HG02763 (cell line): Measurements from ENCODE around the gene AKAIN1.

Experiments used
- ATAC-seq: cut with Tn5 transposase; IDR thresholded peaks from one replicate; pipeline ENCODE4 v1.9.1; 2021; ENCODE audit warnings: mild to moderate bottlenecking, moderate library complexity; ENCODE audit not compliant: unreplicated experiment

AKAIN1 gene

DNA sequence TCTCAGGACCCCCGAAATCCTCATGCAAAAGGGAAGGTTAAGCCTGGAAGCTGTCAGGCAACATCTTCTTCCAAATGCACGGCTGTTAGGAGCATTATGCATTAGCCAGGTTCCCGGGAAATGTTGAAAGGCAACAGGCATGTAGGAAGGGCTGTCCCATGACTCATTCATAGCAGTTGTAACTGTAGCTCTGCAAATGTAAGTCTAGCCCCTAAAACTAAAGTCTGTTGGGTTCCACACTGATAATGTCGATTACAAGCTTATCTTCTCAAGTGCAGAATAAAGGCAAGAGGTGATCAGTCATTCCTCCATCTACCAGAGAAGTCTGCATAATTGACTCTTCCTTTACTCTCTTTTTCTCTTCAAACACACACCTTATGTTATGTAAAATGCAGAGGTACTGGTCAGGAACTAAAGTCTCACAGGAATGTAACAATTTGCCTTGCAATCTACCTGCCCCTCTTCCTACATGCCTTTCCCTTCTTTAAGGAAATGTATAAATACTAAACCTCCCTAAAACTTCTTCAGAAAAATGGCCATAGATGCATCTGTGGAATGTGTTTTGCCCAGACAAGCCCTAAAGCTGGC lies 99.8 kb downstream of the AKAIN1 start:
- no peak for ATAC-seq

- no peak for ATAC-seq
These were observed 101.8 kb downstream of the AKAIN1 start for GRCh38 chr18:5095239-5095638.

GRCh38 chr18:5093902-5094301 lies 103.2 kb downstream of the AKAIN1 start:
- no peak for ATAC-seq
